Liver (tissue), 9 donors: ENCODE measurements around the gene CORO2A. TPM values are rescaled to one million over a fixed set of nuclear protein-coding genes. Genes with fewer than 3 reads are reported as not detected.
"Not testable (repeated sequence)": the region's sequence is repeated elsewhere in the genome, so short reads cannot be mapped to it uniquely, and the experiment has no call there.

Experiments used
- DNase-seq: peaks from one replicate; pipeline ENCODE4 v3.0.0-alpha.2; 2017; ENCODE audit warnings: low spot score
- H3K27ac ChIP-seq, 2 donors: one replicate each; pipeline ENCODE4 v1.7.0; 2013; ENCODE audit warnings: inconsistent platforms in 2 of 2, low read length in 2 of 2, control low read depth in 1 of 2, low read depth in 1 of 2, mild to moderate bottlenecking in 1 of 2
- H3K27me3 ChIP-seq, 4 donors: one replicate each; pipeline versions ENCODE4 v1.6.1 to v1.7.0; 2013; ENCODE audit warnings: low read length in 3 of 4, inconsistent platforms in 1 of 4, mild to moderate bottlenecking in 1 of 4, moderate library complexity in 1 of 4; ENCODE audit not compliant: control insufficient read depth in 4 of 4, insufficient read depth in 4 of 4
- H3K36me3 ChIP-seq, 4 donors: one replicate each; pipeline versions ENCODE4 v1.6.1 to v1.7.0; 2013; ENCODE audit warnings: low read length in 3 of 4, mild to moderate bottlenecking in 3 of 4, low read depth in 1 of 4, moderate library complexity in 1 of 4; ENCODE audit not compliant: control insufficient read depth in 4 of 4, insufficient read depth in 3 of 4
- H3K4me1 ChIP-seq, 4 donors: one replicate each; pipeline versions ENCODE4 v1.6.1 to v1.7.0; 2013; ENCODE audit warnings: low read length in 3 of 4, mild to moderate bottlenecking in 3 of 4, moderate library complexity in 1 of 4; ENCODE audit not compliant: control insufficient read depth in 4 of 4, insufficient read depth in 4 of 4
- H3K4me3 ChIP-seq, 3 donors: one replicate each; pipeline versions ENCODE4 v1.6.1 to v1.7.0; 2013; ENCODE audit warnings: low read length in 3 of 3, control low read depth in 1 of 3, low read depth in 1 of 3, mild to moderate bottlenecking in 1 of 3
- H3K9ac ChIP-seq, 2 donors: one replicate each; pipeline ENCODE4 v1.7.0; 2013; ENCODE audit warnings: low read length in 2 of 2, mild to moderate bottlenecking in 2 of 2, moderate library complexity in 2 of 2, control low read depth in 1 of 2, low read depth in 1 of 2
- H3K9me3 ChIP-seq, 4 donors: one replicate each; pipeline versions ENCODE4 v1.6.1 to v1.7.0; 2013; ENCODE audit warnings: low read length in 3 of 4; ENCODE audit not compliant: control insufficient read depth in 4 of 4
- ATF3 ChIP-seq: IDR thresholded peaks from 2 replicates; pipeline ENCODE4 v1.6.1; 2016; ENCODE audit warnings: antibody characterized with exemption
- CTCF ChIP-seq: fragments of 150-350 bp; IDR thresholded peaks from 2 replicates; pipeline ENCODE4 v1.5.1; 2017; ENCODE audit warnings: improper control_type of control experiment, low read depth, low read length; ENCODE audit not compliant: missing input control
- EGR1 ChIP-seq, 2 donors: IDR thresholded peaks; 2 replicates each; pipeline ENCODE4 v1.6.1; 2016 to 2018; ENCODE audit warnings: antibody characterized with exemption in 2 of 2, low read depth in 2 of 2
- FOXA2 ChIP-seq: IDR thresholded peaks from 2 replicates; pipeline ENCODE4 v1.6.1; 2016; ENCODE audit warnings: antibody characterized with exemption
- HNF4A ChIP-seq, 2 donors: conservative IDR thresholded peaks; 2 replicates each; pipeline ENCODE4 v1.6.1; 2016; ENCODE audit warnings: antibody characterized with exemption in 2 of 2, mild to moderate bottlenecking in 2 of 2
- HNF4G ChIP-seq: IDR thresholded peaks from 2 replicates; pipeline ENCODE4 v1.6.1; 2016; ENCODE audit warnings: antibody characterized with exemption
- JUND ChIP-seq, 2 donors: IDR thresholded peaks; 2 replicates each; pipeline ENCODE4 v1.6.1; 2016; ENCODE audit warnings: antibody characterized with exemption in 2 of 2
- NR2F2 ChIP-seq: IDR thresholded peaks from 2 replicates; pipeline ENCODE4 v1.6.1; 2016; ENCODE audit warnings: antibody characterized with exemption
- RXRA ChIP-seq, 2 donors: IDR thresholded peaks; 2 replicates each; pipeline ENCODE4 v1.6.1; 2017 to 2018; ENCODE audit warnings: antibody characterized with exemption in 2 of 2, mild to moderate bottlenecking in 1 of 2
- TAF1 ChIP-seq: conservative IDR thresholded peaks from 2 replicates; pipeline ENCODE4 v1.6.1; 2016; ENCODE audit warnings: antibody characterized with exemption, mild to moderate bottlenecking
- YY1 ChIP-seq: IDR thresholded peaks from 2 replicates; pipeline ENCODE4 v1.6.1; 2016; ENCODE audit warnings: antibody characterized with exemption, mild to moderate bottlenecking
- WGBS: extraction: QIAGEN DNeasy Blood & Tissue Kit; methylation state at CpG from one replicate; pipeline ENCODE4 v1.1.7; 2013; 5-methylcytosine and 5-hydroxymethylcytosine counted together
- polyA plus RNA-seq, 2 donors: library from polyadenylated mRNA; stranded (reverse) in 1 of 2; unstranded in 1 of 2; fragments of 200-250 nt in 1 of 2; fragments of >200 nt in 1 of 2; fragmentation: Nextera tagmentation in 1 of 2; extraction: Ambion mirVana in 1 of 2; gene quantifications; one replicate each; pipeline versions ENCODE4 v1.2.1 to v1.2.3, GENCODE V29; 2013 to 2015
- total RNA-seq, 2 donors: library from RNA; depleted of rRNA; stranded (reverse); fragments of >200 nt; gene quantifications; one replicate each; pipeline ENCODE4 v1.2.3, GENCODE V29; 2014
- TF ChIP-seq, protein P1 (sequence below): IDR thresholded peaks from 2 replicates; pipeline ENCODE4 v1.6.1; 2016; ENCODE audit warnings: antibody characterized with exemption
- TF ChIP-seq, protein P2 (sequence below): IDR thresholded peaks from 2 replicates; pipeline ENCODE4 v1.6.1; 2016; ENCODE audit warnings: antibody characterized with exemption
- TF ChIP-seq, protein P3 (sequence below): IDR thresholded peaks from 2 replicates; pipeline ENCODE4 v1.6.1; 2016; ENCODE audit warnings: antibody characterized with exemption, mild to moderate bottlenecking
- donor health status: healthy.
- donor health status: healthy.
- donor health status: healthy.
- donor health status: healthy.
- donor health status: healthy.

The CORO2A gene
- total and polyA plus RNA-seq, 4 donors, result 1.2 to 2.8 (median 1.4) TPM

DNA sequence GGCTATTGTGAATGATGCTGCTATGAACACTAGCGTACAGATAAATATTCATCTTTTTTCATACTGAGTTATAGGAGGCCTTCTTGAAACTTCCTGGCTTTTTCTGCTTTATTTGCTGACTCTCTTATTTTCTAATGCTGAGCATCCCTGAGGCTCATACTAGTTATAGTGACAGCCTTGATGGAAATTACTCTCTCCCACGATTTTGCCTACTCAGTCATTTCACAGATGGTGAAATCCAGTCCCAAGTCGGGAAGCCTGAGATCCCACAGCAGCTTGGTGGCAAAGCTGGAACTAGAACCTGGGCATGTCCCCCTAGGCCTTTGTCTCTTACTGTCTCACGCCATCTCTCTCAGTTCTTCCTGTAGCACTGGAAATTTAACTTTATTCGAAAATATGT lies 113.5 kb downstream of the CORO2A start:
- H3K36me3 ChIP-seq, result peaks cover 2 to 15% (median 10%) of the 10 kb centered on the region in 4 donors

DNA sequence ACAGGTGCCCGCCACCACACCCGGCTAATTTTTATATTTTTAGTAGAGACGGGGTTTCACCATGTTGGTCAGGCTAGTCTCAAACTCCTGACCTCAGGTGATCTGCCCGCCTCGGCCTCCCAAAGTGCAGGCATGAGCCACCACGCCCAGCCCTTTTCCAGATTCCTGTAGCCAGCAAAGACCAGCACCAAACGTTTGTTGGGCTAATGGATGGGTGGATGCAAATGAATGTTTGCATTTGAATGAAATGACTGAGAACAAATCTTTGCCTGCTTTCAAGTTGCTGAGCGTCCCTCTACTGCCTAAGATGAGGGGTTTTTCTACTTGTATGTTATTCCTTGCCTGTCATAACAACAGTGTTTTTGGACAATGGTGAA lies 115.9 kb downstream of the CORO2A start:
- H3K27me3 ChIP-seq, DNase-seq, H3K4me3 ChIP-seq, H3K9ac ChIP-seq, H3K9me3 ChIP-seq: not testable (repeated sequence)
- Histone ChIP-seq H3K4me1 (peaks cover 7 to 29% (median 19%) of the 10 kb centered on the region in 4 donors), H3K27ac (peak overlapping the region; percentile 78 to 86), H3K36me3 (peaks cover 2 to 17% (median 10%) of the 10 kb centered on the region in 4 donors)
- WGBS, result 61% methylated on average over 8 of the region's 8 CpGs

More for the DNA sequence above, 113.5 kb downstream of the CORO2A start:
- H3K9ac ChIP-seq, result no peak overlapping the region
- no peak for DNase-seq
- no peaks in the 10 kb centered on the region for H3K9me3 ChIP-seq
- WGBS, result 78% methylated on average over 5 of the region's 5 CpGs
- no peak overlapping the region for H3K4me3 ChIP-seq
- H3K4me1 ChIP-seq, result peaks cover 14 to 52% (median 32%) of the 10 kb centered on the region in 4 donors
- no peak overlapping the region for H3K27ac ChIP-seq
- TF ChIP-seq RXRA (IDR thresholded peaks at IDR 0.05), result no peak
- TF ChIP-seq YY1, result no peak
- TF ChIP-seq NR2F2, result no peak
- no peak for TF ChIP-seq CTCF
- no peak for TF ChIP-seq HNF4A (conservative IDR thresholded peaks at IDR 0.05)
- TF ChIP-seq, protein P1, sequence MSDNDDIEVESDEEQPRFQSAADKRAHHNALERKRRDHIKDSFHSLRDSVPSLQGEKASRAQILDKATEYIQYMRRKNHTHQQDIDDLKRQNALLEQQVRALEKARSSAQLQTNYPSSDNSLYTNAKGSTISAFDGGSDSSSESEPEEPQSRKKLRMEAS, result no peak
- no peak for TF ChIP-seq JUND (IDR thresholded peaks at IDR 0.05)
- TF ChIP-seq TAF1, result no peak
- TF ChIP-seq EGR1 (IDR thresholded peaks at IDR 0.05; ENCODE audit: low read depth in 2 of 2), result no peak
- TF ChIP-seq FOXA2, result no peak
- no peak for TF ChIP-seq HNF4G
- TF ChIP-seq, protein P2, sequence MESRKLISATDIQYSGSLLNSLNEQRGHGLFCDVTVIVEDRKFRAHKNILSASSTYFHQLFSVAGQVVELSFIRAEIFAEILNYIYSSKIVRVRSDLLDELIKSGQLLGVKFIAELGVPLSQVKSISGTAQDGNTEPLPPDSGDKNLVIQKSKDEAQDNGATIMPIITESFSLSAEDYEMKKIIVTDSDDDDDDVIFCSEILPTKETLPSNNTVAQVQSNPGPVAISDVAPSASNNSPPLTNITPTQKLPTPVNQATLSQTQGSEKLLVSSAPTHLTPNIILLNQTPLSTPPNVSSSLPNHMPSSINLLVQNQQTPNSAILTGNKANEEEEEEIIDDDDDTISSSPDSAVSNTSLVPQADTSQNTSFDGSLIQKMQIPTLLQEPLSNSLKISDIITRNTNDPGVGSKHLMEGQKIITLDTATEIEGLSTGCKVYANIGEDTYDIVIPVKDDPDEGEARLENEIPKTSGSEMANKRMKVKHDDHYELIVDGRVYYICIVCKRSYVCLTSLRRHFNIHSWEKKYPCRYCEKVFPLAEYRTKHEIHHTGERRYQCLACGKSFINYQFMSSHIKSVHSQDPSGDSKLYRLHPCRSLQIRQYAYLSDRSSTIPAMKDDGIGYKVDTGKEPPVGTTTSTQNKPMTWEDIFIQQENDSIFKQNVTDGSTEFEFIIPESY, result no peak
- TF ChIP-seq ATF3, result no peak
- TF ChIP-seq, protein P3, sequence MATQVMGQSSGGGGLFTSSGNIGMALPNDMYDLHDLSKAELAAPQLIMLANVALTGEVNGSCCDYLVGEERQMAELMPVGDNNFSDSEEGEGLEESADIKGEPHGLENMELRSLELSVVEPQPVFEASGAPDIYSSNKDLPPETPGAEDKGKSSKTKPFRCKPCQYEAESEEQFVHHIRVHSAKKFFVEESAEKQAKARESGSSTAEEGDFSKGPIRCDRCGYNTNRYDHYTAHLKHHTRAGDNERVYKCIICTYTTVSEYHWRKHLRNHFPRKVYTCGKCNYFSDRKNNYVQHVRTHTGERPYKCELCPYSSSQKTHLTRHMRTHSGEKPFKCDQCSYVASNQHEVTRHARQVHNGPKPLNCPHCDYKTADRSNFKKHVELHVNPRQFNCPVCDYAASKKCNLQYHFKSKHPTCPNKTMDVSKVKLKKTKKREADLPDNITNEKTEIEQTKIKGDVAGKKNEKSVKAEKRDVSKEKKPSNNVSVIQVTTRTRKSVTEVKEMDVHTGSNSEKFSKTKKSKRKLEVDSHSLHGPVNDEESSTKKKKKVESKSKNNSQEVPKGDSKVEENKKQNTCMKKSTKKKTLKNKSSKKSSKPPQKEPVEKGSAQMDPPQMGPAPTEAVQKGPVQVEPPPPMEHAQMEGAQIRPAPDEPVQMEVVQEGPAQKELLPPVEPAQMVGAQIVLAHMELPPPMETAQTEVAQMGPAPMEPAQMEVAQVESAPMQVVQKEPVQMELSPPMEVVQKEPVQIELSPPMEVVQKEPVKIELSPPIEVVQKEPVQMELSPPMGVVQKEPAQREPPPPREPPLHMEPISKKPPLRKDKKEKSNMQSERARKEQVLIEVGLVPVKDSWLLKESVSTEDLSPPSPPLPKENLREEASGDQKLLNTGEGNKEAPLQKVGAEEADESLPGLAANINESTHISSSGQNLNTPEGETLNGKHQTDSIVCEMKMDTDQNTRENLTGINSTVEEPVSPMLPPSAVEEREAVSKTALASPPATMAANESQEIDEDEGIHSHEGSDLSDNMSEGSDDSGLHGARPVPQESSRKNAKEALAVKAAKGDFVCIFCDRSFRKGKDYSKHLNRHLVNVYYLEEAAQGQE, result no peak
- no peaks in the 10 kb centered on the region for H3K27me3 ChIP-seq
